ENCODE data around the gene PPP1R13B. TPM values are rescaled to one million over a fixed set of nuclear protein-coding genes. Genes with fewer than 3 reads are reported as not detected.

PPP1R13B gene
- total and polyA plus RNA-seq, 11 donors, result 27.5 to 96.2 (median 75.4) TPM

DNA sequence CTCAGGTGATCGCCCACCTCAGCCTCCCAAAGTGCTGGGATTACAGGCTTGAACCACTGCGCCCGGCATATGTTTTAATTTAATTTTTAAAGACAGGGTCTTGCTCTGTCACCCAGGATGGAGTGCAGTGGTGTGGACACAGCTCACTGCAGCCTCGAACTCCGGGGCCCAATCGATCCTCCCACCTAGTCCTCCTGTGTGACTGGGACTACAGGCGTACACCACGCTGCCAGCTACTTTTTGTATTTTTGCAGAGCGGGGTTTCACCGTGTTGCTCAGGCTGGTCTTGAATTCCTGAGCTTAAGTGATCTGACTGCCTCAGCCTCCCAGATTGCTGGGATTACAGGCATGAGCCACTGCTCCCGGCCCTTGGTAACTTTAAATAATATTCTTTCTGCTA is 30.8 kb upstream of the PPP1R13B start:
- intact Hi-C loops (cut with DNase I), result no loop called here
- Histone ChIP-seq H3K9me3 (no peaks in the 10 kb centered on the region), H3K36me3 (no peaks in the 10 kb centered on the region), H3K27ac (no peak overlapping the region), H3K4me1 (peaks cover 10 to 42% (median 37%) of the 10 kb centered on the region in 12 donors), H3K4me3 (no peak overlapping the region), H3K27me3 (peaks cover 0 to 7% (median 0%) of the 10 kb centered on the region in 9 donors)
- DNase-seq (no peak), ATAC-seq (no peak)
- 87 to 90% (median 89%) methylated on average over 9 to 11 of the region's 11 CpGs for WGBS, 4 donors
- no peak for TF ChIP-seq POLR2A (IDR thresholded peaks at IDR 0.05)
- TF ChIP-seq, protein P1, sequence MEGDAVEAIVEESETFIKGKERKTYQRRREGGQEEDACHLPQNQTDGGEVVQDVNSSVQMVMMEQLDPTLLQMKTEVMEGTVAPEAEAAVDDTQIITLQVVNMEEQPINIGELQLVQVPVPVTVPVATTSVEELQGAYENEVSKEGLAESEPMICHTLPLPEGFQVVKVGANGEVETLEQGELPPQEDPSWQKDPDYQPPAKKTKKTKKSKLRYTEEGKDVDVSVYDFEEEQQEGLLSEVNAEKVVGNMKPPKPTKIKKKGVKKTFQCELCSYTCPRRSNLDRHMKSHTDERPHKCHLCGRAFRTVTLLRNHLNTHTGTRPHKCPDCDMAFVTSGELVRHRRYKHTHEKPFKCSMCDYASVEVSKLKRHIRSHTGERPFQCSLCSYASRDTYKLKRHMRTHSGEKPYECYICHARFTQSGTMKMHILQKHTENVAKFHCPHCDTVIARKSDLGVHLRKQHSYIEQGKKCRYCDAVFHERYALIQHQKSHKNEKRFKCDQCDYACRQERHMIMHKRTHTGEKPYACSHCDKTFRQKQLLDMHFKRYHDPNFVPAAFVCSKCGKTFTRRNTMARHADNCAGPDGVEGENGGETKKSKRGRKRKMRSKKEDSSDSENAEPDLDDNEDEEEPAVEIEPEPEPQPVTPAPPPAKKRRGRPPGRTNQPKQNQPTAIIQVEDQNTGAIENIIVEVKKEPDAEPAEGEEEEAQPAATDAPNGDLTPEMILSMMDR (IDR thresholded peaks at IDR 0.05), result no peak

DNA sequence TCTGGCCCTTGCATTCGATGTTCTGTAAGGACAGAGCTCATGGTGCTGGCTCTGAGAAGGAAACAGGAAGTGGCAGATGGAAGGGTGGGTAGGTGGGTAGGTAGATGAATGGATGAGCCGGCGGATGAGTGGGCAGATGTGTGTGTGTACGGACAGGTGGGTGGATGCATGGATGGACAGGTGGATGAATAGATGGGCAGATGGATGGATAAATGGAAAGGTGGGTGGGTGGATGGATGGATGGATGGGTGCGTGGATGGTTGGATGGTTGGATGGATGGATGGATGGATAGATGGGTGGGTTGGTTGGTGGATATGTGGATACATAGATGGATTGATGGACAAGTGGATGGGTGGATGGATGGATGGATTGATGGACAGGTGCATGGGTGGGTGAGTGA is 27.6 kb upstream of the PPP1R13B start:
- peaks cover 0 to 38% (median 24%) of the 10 kb centered on the region in 12 donors for H3K4me1 ChIP-seq
- no peak for DNase-seq
- TF ChIP-seq, protein P1 (IDR thresholded peaks at IDR 0.05), result no peak
- no peak for TF ChIP-seq POLR2A (IDR thresholded peaks at IDR 0.05)
- no peaks in the 10 kb centered on the region for H3K9me3 ChIP-seq
- no peaks in the 10 kb centered on the region for H3K36me3 ChIP-seq
- intact Hi-C loops (cut with DNase I), result no loop called here
- 95 to 97% (median 97%) methylated on average over 5 of the region's 5 CpGs for WGBS, 4 donors
- no peak overlapping the region for H3K4me3 ChIP-seq
- H3K27ac ChIP-seq, result no peak overlapping the region
- H3K27me3 ChIP-seq, result peaks cover 0 to 7% (median 0%) of the 10 kb centered on the region in 9 donors
- no peak for ATAC-seq

DNA sequence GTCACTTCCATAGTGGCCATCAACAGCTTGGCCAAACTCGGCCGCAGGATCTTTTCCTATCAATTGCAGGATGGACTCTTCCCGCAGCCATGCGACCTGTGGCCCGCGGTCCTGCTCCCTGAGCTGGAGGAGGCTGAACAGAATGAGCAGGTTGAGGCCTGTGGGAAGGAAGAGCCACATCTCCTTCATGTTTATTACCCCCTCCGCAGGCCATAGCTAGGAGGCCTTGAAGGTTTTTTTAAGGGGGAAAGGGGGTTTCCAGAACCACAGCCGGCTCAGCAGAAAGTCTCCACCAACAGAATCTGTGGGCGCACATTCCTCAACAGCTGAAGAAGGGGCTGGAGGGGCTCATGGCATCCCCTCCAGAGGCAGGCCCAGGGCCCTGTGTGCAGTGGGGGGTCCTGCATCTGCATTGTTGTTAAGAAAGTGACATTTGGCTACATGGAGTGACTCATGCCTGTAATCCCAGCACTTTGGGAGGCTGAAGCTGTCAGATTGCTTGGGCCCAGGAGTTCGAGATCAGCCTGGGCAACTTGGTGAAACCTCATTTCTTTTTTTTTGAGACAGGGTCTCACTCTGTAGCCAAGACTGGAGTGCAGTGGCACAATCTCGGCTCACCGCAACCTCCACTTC is 25.2 kb upstream of the PPP1R13B start:
- peaks cover 0 to 44% (median 19%) of the 10 kb centered on the region in 12 donors for H3K4me1 ChIP-seq
- 60 to 76% (median 71%) methylated on average over 9 to 12 of the region's 12 CpGs for WGBS, 4 donors
- no peak for TF ChIP-seq POLR2A (IDR thresholded peaks at IDR 0.05)
- TF ChIP-seq, protein P1 (IDR thresholded peaks at IDR 0.05), result no peak
- H3K36me3 ChIP-seq, result no peaks in the 10 kb centered on the region
- H3K4me3 ChIP-seq, result peak overlapping the region in 11 of 12 donors; percentile 12 to 58 (median 44)
- no peak for ATAC-seq
- intact Hi-C loops (cut with DNase I), result no loop called here
- DNase-seq, result no peak
- no peaks in the 10 kb centered on the region for H3K27me3 ChIP-seq
- H3K27ac ChIP-seq, result peak overlapping the region; percentile 47 to 83 (median 71)
- no peaks in the 10 kb centered on the region for H3K9me3 ChIP-seq

DNA sequence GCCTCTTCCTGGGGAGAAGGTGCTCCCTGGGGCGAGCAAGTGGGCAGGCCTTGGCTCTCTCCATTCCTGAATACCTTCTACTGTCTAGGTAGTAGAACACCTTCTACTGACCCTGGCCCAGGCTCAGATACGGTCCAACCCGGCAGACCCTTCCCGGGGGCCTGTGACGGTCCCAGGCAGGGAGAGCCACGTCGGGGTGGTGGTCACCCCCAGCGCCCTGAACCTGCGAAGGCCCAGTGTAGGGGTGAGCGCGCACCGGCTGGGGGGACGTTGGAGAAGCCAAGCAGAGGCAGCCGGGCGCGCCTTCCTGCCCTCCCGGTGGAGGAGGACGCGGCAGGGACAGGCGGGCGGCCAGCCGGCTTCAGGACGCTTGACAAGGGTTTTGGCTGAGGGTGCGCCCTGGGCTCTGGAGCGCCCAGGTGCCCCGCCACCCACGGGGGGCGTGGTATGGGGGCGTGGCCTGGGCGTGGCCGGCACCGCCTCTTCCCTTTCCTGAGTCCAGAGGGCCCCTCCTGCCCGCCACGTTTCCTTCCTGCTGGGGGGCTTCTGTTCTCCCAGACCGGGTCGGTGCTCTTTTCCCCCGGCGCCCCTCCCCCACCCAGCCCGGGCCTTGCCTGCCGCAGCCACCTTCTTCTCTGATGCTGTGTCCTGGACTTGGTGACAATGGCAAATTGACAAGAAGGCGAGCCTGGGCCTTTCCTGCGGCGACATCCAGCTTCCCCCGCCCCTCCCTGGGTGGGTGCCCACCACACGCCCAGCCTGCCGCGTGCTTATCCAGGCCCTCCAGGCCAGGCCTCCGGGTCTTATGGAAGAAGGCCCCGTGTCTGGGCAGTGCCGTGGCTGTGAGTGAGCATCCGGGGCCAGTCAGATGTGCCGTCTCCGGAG is 24.5 kb upstream of the PPP1R13B start:
- peak; percentile 80 to 87 (median 84) for DNase-seq
- peak overlapping the region; percentile 47 to 83 (median 71) for H3K27ac ChIP-seq
- TF ChIP-seq, protein P1 (IDR thresholded peaks at IDR 0.05), result no peak
- TF ChIP-seq POLR2A (IDR thresholded peaks at IDR 0.05), result peak in 1 of 2 donors; percentile 28

More for the DNA sequence above, 24.5 kb upstream of the PPP1R13B start:
- Histone ChIP-seq H3K36me3 (no peaks in the 10 kb centered on the region), H3K4me3 (peak overlapping the region; percentile 9 to 58 (median 42)), H3K4me1 (peaks cover 0 to 44% (median 19%) of the 10 kb centered on the region in 12 donors), H3K9me3 (no peaks in the 10 kb centered on the region), H3K27me3 (no peaks in the 10 kb centered on the region)
- WGBS, 4 donors, result 16 to 50% (median 20%) methylated on average over 6 to 53 of the region's 53 CpGs
- intact Hi-C loops (cut with DNase I), result no loop called here
- peak; percentile 79 to 90 (median 89) for ATAC-seq

Data from heart left ventricle (tissue), 16 donors.